Measurements from ENCODE around the gene AGRN.
A peak's percentile ranks its signal among the peaks of the same experiment; 100 is the strongest.
"Not testable (repeated sequence)": the region's sequence is repeated elsewhere in the genome, so short reads cannot be mapped to it uniquely, and the experiment has no call there.

Gene AGRN

GRCh38 chr1:981955-982558 is 37.9 kb upstream of the AGRN start, which contains the start of gene PERM1:
Gene PERM1, minus strand, starts transcription at chr1:982093. Its CDS starts 1,064 bp downstream, at chr1:981029.
- no peak for DNase-seq (ENCODE audit: low spot score)

GRCh38 chr1:982765-983436 is 37.0 kb upstream of the AGRN start:
- DNase-seq (ENCODE audit: low spot score) = no peak

- DNase-seq (ENCODE audit: low spot score) = no peak
These were observed 36.0 kb upstream of the AGRN start for GRCh38 chr1:983798-984475.

GRCh38 chr1:984476-984814 is 35.5 kb upstream of the AGRN start:
- no peak for DNase-seq (ENCODE audit: low spot score)

GRCh38 chr1:985126-985525 is 34.8 kb upstream of the AGRN start:
- no peak for DNase-seq (ENCODE audit: low spot score)

GRCh38 chr1:988061-988460 is 31.9 kb upstream of the AGRN start:
- DNase-seq (ENCODE audit: low spot score) = not testable (repeated sequence)

GRCh38 chr1:991275-991674 is 28.6 kb upstream of the AGRN start:
- DNase-seq (ENCODE audit: low spot score) = not testable (repeated sequence)

- DNase-seq (ENCODE audit: low spot score) = no peak
These were observed 28.0 kb upstream of the AGRN start for GRCh38 chr1:991895-992294.

- DNase-seq (ENCODE audit: low spot score) = no peak
These were observed 27.6 kb upstream of the AGRN start for GRCh38 chr1:992362-992761.

GRCh38 chr1:993379-993995 is 26.4 kb upstream of the AGRN start:
- no peak for DNase-seq (ENCODE audit: low spot score)

GRCh38 chr1:994546-994945 is 25.4 kb upstream of the AGRN start:
- not testable (repeated sequence) for DNase-seq (ENCODE audit: low spot score)

GRCh38 chr1:995665-996633 is 24.0 kb upstream of the AGRN start:
- DNase-seq (ENCODE audit: low spot score) = no peak

- no peak for DNase-seq (ENCODE audit: low spot score)
These were observed 22.8 kb upstream of the AGRN start for GRCh38 chr1:996851-997712.

- no peak for DNase-seq (ENCODE audit: low spot score)
These were observed 22.3 kb upstream of the AGRN start for GRCh38 chr1:997713-997992.

- no peak for DNase-seq (ENCODE audit: low spot score)
These were observed 21.8 kb upstream of the AGRN start for GRCh38 chr1:997993-998744.

GRCh38 chr1:998745-998994 is 21.2 kb upstream of the AGRN start:
- DNase-seq (ENCODE audit: low spot score) = no peak

- DNase-seq (ENCODE audit: low spot score) = no peak
These were observed 20.8 kb upstream of the AGRN start for GRCh38 chr1:998995-999724.

- peak; percentile 94 for DNase-seq (ENCODE audit: low spot score)
These were observed 20.1 kb upstream of the AGRN start, which contains the start of gene HES4 for GRCh38 chr1:999725-1000356. Gene HES4, minus strand, starts transcription at chr1:1000097. Its CDS starts 124 bp downstream, at chr1:999973.

- peak; percentile 87 for DNase-seq (ENCODE audit: low spot score)
These were observed 19.4 kb upstream of the AGRN start for GRCh38 chr1:1000357-1001056.
